Lower lobe of right lung (tissue), 2 donors: ENCODE measurements around the gene VDR. TPM values are rescaled to one million over a fixed set of nuclear protein-coding genes. Genes with fewer than 3 reads are reported as not detected.

Experiments
- ATAC-seq, 2 donors: fragments of 200-7000 bp; cut with Tn5 transposase; one replicate each; pipeline ENCODE4 v1.9.1; 2020 to 2022; ENCODE audit warnings: mild to moderate bottlenecking in 2 of 2, moderate library complexity in 2 of 2
- DNase-seq: peaks from one replicate; pipeline ENCODE4 v3.0.0-alpha.2; 2020
- H3K27ac ChIP-seq: fragments of 200-600 bp; one replicate; pipeline ENCODE4 v1.8.0; 2022
- H3K27me3 ChIP-seq: fragments of 200-600 bp; one replicate; pipeline ENCODE4 v1.8.0; 2022; ENCODE audit warnings: low read depth
- H3K36me3 ChIP-seq: fragments of 200-600 bp; one replicate; pipeline ENCODE4 v1.8.0; 2022; ENCODE audit warnings: mild to moderate bottlenecking
- H3K4me1 ChIP-seq: fragments of 200-600 bp; one replicate; pipeline ENCODE4 v1.8.0; 2022
- H3K4me3 ChIP-seq: fragments of 200-600 bp; one replicate; pipeline ENCODE4 v1.8.0; 2022; ENCODE audit warnings: mild to moderate bottlenecking
- H3K9me3 ChIP-seq: fragments of 200-600 bp; one replicate; pipeline ENCODE4 v1.8.0; 2022
- intact Hi-C: fragments of 100-400 bp; cut with DNase I; formaldehyde crosslinking; loops from one replicate; pipeline ENCODE4 v1.11.0; 2022
- total RNA-seq: library from RNA; stranded (reverse); fragmentation: NEBNext Ultra II Directional; extraction: Animal tissue kit (Norgen Biotek cat#: 25700); gene quantifications from one replicate; pipeline ENCODE4 v1.2.1, GENCODE V29; 2021
- TF ChIP-seq, protein P1 (sequence below): fragments of 200-600 bp; IDR thresholded peaks from one replicate; pipeline ENCODE4 v1.8.0; 2022; ENCODE audit warnings: antibody characterized with exemption, mild to moderate bottlenecking
- donor health status: DM: no; HTN: yes; CAD: no; lungs with severe emphysema.

Gene VDR
- total RNA-seq, 1 donor from 2014 or later, result 24.3 TPM

DNA sequence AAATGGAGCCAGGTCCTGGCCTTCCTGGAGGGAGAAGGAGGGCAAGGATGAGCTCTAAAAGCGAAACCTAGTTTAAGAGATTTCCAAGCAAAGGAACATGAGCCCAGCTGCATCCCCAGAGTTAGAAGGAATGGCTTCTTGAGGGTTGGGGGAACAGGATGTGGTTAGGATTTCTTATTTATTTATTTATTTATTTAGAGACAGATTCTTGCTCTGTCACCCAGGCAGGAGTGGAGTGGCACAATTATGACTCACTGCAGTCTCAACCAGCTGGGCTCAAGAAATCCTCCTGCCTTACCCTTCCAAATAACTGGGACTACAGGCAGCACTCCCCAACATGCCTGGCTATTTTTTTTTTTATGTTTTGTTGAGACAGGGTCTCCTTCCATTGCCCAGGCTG lies 33.3 kb upstream of the VDR start:
- Histone ChIP-seq H3K27me3 (peaks cover 15% of the 10 kb centered on the region), H3K27ac (no peak overlapping the region), H3K36me3 (no peaks in the 10 kb centered on the region), H3K4me1 (no peaks in the 10 kb centered on the region), H3K9me3 (no peaks in the 10 kb centered on the region), H3K4me3 (no peak overlapping the region)
- DNase-seq, result no peak
- ATAC-seq, result no peak
- intact Hi-C loops, result no loop called here
- TF ChIP-seq, protein P1, sequence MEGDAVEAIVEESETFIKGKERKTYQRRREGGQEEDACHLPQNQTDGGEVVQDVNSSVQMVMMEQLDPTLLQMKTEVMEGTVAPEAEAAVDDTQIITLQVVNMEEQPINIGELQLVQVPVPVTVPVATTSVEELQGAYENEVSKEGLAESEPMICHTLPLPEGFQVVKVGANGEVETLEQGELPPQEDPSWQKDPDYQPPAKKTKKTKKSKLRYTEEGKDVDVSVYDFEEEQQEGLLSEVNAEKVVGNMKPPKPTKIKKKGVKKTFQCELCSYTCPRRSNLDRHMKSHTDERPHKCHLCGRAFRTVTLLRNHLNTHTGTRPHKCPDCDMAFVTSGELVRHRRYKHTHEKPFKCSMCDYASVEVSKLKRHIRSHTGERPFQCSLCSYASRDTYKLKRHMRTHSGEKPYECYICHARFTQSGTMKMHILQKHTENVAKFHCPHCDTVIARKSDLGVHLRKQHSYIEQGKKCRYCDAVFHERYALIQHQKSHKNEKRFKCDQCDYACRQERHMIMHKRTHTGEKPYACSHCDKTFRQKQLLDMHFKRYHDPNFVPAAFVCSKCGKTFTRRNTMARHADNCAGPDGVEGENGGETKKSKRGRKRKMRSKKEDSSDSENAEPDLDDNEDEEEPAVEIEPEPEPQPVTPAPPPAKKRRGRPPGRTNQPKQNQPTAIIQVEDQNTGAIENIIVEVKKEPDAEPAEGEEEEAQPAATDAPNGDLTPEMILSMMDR, result no peak

DNA sequence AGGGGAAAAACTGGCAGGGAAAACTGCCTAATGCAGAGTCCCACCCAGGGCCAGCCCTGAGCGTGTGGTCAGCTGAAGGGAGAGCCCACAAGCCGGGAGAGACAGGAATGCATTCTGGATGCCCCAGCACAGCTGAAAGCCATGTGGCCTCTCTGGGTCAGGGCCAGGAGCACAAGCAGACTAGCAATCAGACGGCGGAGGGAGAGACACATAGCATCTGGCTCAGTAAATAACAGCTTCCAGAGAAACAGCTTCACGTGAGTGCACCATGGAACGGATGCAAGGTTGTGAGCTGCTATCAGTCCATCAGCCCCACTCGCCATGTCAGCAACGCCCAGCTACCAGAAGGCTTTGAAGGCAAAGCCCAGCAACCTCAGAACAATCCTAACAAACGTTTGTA lies 30.4 kb upstream of the VDR start:
- TF ChIP-seq, protein P1, result no peak
- H3K27ac ChIP-seq, result no peak overlapping the region
- no peak overlapping the region for H3K4me3 ChIP-seq
- no peaks in the 10 kb centered on the region for H3K4me1 ChIP-seq
- no peaks in the 10 kb centered on the region for H3K9me3 ChIP-seq
- no peak for DNase-seq
- peak; percentile 51 to 80 for ATAC-seq
- intact Hi-C loops, result no loop called here
- no peaks in the 10 kb centered on the region for H3K36me3 ChIP-seq
- no peaks in the 10 kb centered on the region for H3K27me3 ChIP-seq

DNA sequence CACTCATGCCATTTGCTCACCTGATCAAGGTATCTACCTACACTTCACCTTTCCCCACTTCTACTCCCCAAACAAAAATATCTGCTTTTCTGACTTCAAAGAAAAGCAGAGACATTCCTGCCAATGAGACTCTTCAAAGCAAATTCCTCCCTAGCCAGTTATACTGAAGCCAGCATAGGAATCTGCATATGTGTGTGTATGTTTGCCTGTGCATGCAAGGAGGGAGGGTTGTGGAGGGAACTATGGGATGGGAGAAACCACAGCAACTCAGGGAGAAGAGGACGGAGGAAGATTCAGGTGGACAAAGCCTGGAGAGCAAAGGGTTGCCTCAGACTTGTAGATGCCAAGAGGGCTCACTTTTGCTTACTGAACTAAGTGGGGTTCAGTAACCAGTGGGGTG lies 26.4 kb upstream of the VDR start:
- no peak for ATAC-seq
- Histone ChIP-seq H3K36me3 (no peaks in the 10 kb centered on the region), H3K9me3 (no peaks in the 10 kb centered on the region), H3K27ac (no peak overlapping the region), H3K4me1 (no peaks in the 10 kb centered on the region), H3K27me3 (no peaks in the 10 kb centered on the region), H3K4me3 (no peak overlapping the region)
- TF ChIP-seq, protein P1, result no peak
- intact Hi-C loops, result no loop called here
- no peak for DNase-seq

DNA sequence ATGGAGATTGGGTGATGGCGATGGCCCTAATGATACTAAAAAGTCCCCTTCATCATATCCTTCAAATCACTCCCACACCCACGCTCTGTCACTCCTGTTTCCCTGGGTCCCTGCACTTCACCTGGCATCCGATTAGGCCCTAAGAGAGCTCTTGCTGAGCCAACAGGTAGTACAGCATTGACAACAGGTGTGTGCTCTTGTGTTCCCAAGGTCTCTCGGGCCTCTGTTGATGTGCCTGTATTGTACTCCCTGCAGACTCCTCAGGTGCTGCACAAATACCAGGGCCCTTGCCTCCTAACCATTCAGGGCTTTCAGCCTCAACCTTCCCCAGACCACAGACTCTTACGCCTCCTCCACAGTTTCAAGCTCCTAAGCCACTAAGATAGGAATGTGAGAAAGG lies 25.8 kb upstream of the VDR start:
- Histone ChIP-seq H3K27me3 (no peaks in the 10 kb centered on the region), H3K9me3 (no peaks in the 10 kb centered on the region), H3K4me3 (no peak overlapping the region), H3K36me3 (no peaks in the 10 kb centered on the region), H3K27ac (no peak overlapping the region), H3K4me1 (no peaks in the 10 kb centered on the region)
- ATAC-seq (no peak), DNase-seq (no peak)
- intact Hi-C loops, result no loop called here
- TF ChIP-seq, protein P1, result no peak

DNA sequence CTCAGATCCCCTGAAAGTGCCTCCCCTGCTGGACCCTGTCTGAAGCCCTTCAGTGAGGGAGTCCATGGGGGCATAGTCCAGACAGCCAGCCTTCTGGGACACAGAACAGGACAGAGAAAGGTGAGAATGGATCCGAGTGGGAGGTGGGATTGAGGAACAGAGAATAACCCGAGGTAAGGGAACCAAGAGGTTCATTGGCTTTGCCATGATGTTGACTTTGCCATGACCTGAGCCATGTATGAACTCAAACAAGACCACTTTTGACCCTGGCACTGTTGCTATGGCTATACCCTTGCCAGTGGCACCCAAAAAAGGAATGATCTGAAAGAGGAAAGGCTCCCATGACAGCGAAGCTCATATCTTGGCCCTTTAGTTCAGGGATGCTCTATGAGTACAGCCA lies 22.6 kb upstream of the VDR start:
- Histone ChIP-seq H3K4me1 (no peaks in the 10 kb centered on the region), H3K9me3 (no peaks in the 10 kb centered on the region), H3K27me3 (no peaks in the 10 kb centered on the region), H3K36me3 (no peaks in the 10 kb centered on the region), H3K4me3 (no peak overlapping the region), H3K27ac (no peak overlapping the region)
- intact Hi-C loops, result no loop called here
- TF ChIP-seq, protein P1, result no peak
- ATAC-seq (no peak), DNase-seq (no peak)

DNA sequence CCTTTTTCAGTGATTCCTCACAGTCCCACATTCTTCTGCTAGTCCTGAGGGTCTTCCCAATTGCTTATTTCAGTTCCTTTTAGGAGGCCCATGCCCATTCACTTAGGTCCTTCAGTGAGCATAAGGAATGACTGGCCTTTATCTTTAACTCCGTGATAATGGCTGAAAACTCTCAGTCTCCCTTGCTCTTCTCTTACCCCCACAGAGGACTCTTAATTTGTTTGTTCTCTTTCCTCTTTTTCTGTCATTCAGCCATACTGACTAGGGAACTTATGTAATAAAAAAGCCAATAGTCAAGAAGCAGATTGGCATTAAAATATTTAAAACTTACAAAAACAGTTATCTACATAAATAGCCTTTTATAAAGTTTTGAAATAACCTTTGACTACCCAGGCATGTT lies 17.1 kb upstream of the VDR start:
- no peak for ATAC-seq
- Histone ChIP-seq H3K27me3 (no peaks in the 10 kb centered on the region), H3K4me1 (no peaks in the 10 kb centered on the region), H3K9me3 (no peaks in the 10 kb centered on the region), H3K36me3 (no peaks in the 10 kb centered on the region), H3K27ac (no peak overlapping the region), H3K4me3 (no peak overlapping the region)
- no peak for DNase-seq
- intact Hi-C loops, result no loop called here
- TF ChIP-seq, protein P1, result no peak
